HG03460 (cell line): Measurements from ENCODE around the gene CRTC2.

ENCODE experiments used
- ATAC-seq: cut with Tn5 transposase; IDR thresholded peaks from one replicate; pipeline ENCODE4 v1.9.1; 2021; ENCODE audit not compliant: unreplicated experiment

CRTC2 gene

GRCh38 chr1:153976819-153977249 lies 18.4 kb upstream of the CRTC2 start:
- no peak for ATAC-seq

GRCh38 chr1:153973525-153973924 lies 15.1 kb upstream of the CRTC2 start:
- ATAC-seq: no peak

GRCh38 chr1:153973071-153973470 lies 14.7 kb upstream of the CRTC2 start:
- no peak for ATAC-seq

GRCh38 chr1:153970346-153970745 lies 11.9 kb upstream of the CRTC2 start:
- no peak for ATAC-seq

- no peak for ATAC-seq
Measured at GRCh38 chr1:153968972-153969371, 10.6 kb upstream of the CRTC2 start.

- no peak for ATAC-seq
Measured at GRCh38 chr1:153968408-153968807, 10.0 kb upstream of the CRTC2 start.

- ATAC-seq: no peak
Measured at GRCh38 chr1:153968000-153968363, 9.6 kb upstream of the CRTC2 start.

GRCh38 chr1:153967107-153967999 lies 8.9 kb upstream of the CRTC2 start, which contains the start of gene CREB3L4:
Gene CREB3L4 (plus strand): TSS chr1:153967902. CDS start chr1:153968526, 624 bp downstream.
- ATAC-seq: peak; percentile 72

- ATAC-seq: no peak
Measured at GRCh38 chr1:153963850-153964331, 5.5 kb upstream of the CRTC2 start.

- ATAC-seq: peak; percentile 51
Measured at GRCh38 chr1:153963030-153963849, 4.8 kb upstream of the CRTC2 start, which contains the start of gene SLC39A1. Gene SLC39A1 (minus strand): TSS chr1:153963537. CDS start chr1:153962715, 822 bp downstream.

- ATAC-seq: no peak
Measured at GRCh38 chr1:153962088-153963029, 3.9 kb upstream of the CRTC2 start.

GRCh38 chr1:153961421-153961820 lies 3.0 kb upstream of the CRTC2 start:
- ATAC-seq: no peak

GRCh38 chr1:153960206-153960605 lies 1.8 kb upstream of the CRTC2 start:
- no peak for ATAC-seq

- ATAC-seq: no peak
Measured at GRCh38 chr1:153959454-153959853, 1.0 kb upstream of the CRTC2 start.

- no peak for ATAC-seq
Measured at GRCh38 chr1:153958961-153959260, 499 bp upstream of the CRTC2 start.

- ATAC-seq: peak; percentile 28
Measured at GRCh38 chr1:153957744-153958110, 685 bp downstream of the CRTC2 start.

GRCh38 chr1:153956997-153957715 lies 1.3 kb downstream of the CRTC2 start:
- no peak for ATAC-seq

- no peak for ATAC-seq
Measured at GRCh38 chr1:153954826-153955225, 3.6 kb downstream of the CRTC2 start.

- ATAC-seq: no peak
Measured at GRCh38 chr1:153953859-153954365, 4.5 kb downstream of the CRTC2 start.

GRCh38 chr1:153951801-153952200 lies 6.6 kb downstream of the CRTC2 start:
- no peak for ATAC-seq
